ENCODE data around the gene MT1A. TPM values are rescaled to one million over a fixed set of nuclear protein-coding genes. Genes with fewer than 3 reads are reported as not detected.

MT1A gene
- total RNA-seq, 1 donor from 2014 or later, result not detected

DNA sequence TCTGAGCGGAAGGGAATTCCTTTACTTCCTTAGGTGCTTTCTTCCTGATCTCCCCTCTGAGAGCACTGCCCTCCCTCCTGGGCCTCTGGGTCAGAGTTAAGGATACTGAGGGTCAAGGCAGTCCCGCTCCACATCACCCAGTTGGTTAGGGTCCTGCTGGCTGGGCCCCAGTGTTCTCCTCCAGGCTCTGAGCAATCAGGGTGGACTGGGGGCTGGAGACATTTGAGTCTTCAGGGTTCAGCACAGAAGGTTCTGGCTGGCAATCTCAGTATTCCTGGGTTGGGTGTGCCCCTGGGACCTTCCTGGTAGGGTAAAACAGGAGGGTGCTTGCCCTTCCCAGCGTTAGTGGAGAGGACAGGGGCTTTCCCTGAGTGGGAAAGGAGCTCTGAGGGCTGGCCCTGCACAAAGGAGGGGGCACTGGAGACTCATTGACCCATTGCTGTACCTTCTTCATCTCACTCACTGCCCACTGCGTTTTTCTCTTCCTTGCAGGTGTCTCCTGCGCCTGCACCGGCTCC is 5.6 kb upstream of the MT1A start:
- no peaks in the 10 kb centered on the region for H3K36me3 Mint-ChIP-seq (ENCODE audit: low read depth)
- peaks cover 97% of the 10 kb centered on the region for H3K27me3 Mint-ChIP-seq (ENCODE audit: low read depth)
- no peak overlapping the region for H3K27ac Mint-ChIP-seq (ENCODE audit: unreplicated experiment)
- TF ChIP-seq, protein P1, sequence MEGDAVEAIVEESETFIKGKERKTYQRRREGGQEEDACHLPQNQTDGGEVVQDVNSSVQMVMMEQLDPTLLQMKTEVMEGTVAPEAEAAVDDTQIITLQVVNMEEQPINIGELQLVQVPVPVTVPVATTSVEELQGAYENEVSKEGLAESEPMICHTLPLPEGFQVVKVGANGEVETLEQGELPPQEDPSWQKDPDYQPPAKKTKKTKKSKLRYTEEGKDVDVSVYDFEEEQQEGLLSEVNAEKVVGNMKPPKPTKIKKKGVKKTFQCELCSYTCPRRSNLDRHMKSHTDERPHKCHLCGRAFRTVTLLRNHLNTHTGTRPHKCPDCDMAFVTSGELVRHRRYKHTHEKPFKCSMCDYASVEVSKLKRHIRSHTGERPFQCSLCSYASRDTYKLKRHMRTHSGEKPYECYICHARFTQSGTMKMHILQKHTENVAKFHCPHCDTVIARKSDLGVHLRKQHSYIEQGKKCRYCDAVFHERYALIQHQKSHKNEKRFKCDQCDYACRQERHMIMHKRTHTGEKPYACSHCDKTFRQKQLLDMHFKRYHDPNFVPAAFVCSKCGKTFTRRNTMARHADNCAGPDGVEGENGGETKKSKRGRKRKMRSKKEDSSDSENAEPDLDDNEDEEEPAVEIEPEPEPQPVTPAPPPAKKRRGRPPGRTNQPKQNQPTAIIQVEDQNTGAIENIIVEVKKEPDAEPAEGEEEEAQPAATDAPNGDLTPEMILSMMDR (conservative IDR thresholded peaks at IDR 0.05), result no peak
- peak overlapping the region; percentile 36 for H3K4me3 Mint-ChIP-seq
- H3K9me3 Mint-ChIP-seq, result no peaks in the 10 kb centered on the region
- H3K4me1 Mint-ChIP-seq, result peaks cover 7% of the 10 kb centered on the region
- no peak for DNase-seq (ENCODE audit: low read depth, low spot score)

DNA sequence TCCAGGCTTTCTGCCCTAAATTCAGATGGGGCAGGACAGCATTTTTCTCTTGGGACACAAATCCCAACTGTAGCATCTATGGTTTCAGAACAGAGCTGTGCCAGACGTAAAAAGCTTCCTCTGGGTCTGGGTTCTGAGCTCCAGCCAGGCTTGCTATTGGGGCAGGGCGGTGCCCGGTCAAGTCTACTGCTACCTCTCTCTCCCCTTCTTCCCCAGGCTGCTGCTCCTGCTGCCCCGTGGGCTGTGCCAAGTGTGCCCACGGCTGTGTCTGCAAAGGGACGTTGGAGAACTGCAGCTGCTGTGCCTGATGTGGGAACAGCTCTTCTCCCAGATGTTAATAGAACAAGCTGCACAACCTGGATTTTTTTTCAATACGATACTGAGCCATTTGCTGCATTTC is 4.9 kb upstream of the MT1A start:
- Mint-ChIP-seq H3K27me3 (ENCODE audit: low read depth) (peaks cover 99% of the 10 kb centered on the region), H3K4me3 (no peak overlapping the region), H3K9me3 (no peaks in the 10 kb centered on the region), H3K4me1 (peaks cover 10% of the 10 kb centered on the region), H3K36me3 (ENCODE audit: low read depth) (no peaks in the 10 kb centered on the region), H3K27ac (ENCODE audit: unreplicated experiment) (no peak overlapping the region)
- TF ChIP-seq, protein P1 (conservative IDR thresholded peaks at IDR 0.05), result no peak
- no peak for DNase-seq (ENCODE audit: low read depth, low spot score)

- Mint-ChIP-seq H3K27ac (ENCODE audit: unreplicated experiment) (no peak overlapping the region), H3K27me3 (ENCODE audit: low read depth) (peaks cover 99% of the 10 kb centered on the region), H3K4me3 (no peak overlapping the region), H3K9me3 (no peaks in the 10 kb centered on the region), H3K36me3 (ENCODE audit: low read depth) (no peaks in the 10 kb centered on the region), H3K4me1 (peaks cover 10% of the 10 kb centered on the region)
- no peak for DNase-seq (ENCODE audit: low read depth, low spot score)
- TF ChIP-seq, protein P1 (conservative IDR thresholded peaks at IDR 0.05), result no peak
Observed at GRCh38 chr16:56634715-56635440, 3.6 kb upstream of the MT1A start.

- TF ChIP-seq, protein P1 (conservative IDR thresholded peaks at IDR 0.05), result no peak
- Mint-ChIP-seq H3K4me1 (peaks cover 10% of the 10 kb centered on the region), H3K4me3 (no peak overlapping the region), H3K9me3 (no peaks in the 10 kb centered on the region), H3K36me3 (ENCODE audit: low read depth) (no peaks in the 10 kb centered on the region), H3K27ac (ENCODE audit: unreplicated experiment) (no peak overlapping the region), H3K27me3 (ENCODE audit: low read depth) (peaks cover 99% of the 10 kb centered on the region)
- no peak for DNase-seq (ENCODE audit: low read depth, low spot score)
Observed at GRCh38 chr16:56635441-56635967, 3.0 kb upstream of the MT1A start.

DNA sequence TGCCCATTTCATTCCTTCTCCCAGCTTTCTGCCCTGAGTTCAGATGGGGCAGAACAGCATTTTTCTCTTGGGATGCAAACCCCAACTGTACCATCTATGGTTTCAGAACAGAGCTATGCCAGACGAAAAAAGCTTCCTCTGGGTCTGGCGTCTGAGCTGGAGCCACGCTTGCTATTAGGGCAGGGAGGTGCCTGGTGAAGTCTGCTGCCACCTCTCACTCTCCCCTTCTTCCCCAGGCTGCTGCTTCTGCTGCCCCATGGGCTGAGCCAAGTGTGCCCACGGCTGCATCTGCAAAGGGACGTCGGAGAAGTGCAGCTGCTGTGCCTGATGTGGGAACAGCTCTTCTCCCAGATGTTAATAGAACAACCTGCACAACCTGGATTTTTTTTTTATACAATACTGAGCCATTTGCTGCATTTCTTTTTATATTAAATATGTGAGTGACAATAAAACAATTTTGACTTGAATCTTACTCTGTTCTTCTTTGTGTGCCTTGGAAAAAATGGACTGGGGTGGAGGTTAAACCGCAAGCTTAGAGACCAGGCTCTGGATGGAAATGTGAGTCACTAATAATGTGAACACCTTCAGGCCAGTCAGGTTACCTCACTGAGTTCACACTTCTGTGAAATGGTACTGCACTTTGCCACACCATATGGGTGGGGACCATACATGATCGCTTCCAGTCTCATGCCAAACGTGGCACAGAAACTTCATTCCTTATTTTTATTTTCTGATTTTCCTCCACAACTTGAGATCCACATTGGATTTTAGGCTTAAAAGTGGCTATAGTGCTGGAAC is 1.7 kb upstream of the MT1A start:
- Mint-ChIP-seq H3K4me1 (peaks cover 10% of the 10 kb centered on the region), H3K27me3 (ENCODE audit: low read depth) (peaks cover 99% of the 10 kb centered on the region), H3K4me3 (no peak overlapping the region), H3K36me3 (ENCODE audit: low read depth) (no peaks in the 10 kb centered on the region), H3K27ac (ENCODE audit: unreplicated experiment) (no peak overlapping the region), H3K9me3 (no peaks in the 10 kb centered on the region)
- DNase-seq (ENCODE audit: low read depth, low spot score), result no peak
- TF ChIP-seq, protein P1 (conservative IDR thresholded peaks at IDR 0.05), result no peak
